ENCODE measurements around the gene SUSD3.

SUSD3 gene

DNA sequence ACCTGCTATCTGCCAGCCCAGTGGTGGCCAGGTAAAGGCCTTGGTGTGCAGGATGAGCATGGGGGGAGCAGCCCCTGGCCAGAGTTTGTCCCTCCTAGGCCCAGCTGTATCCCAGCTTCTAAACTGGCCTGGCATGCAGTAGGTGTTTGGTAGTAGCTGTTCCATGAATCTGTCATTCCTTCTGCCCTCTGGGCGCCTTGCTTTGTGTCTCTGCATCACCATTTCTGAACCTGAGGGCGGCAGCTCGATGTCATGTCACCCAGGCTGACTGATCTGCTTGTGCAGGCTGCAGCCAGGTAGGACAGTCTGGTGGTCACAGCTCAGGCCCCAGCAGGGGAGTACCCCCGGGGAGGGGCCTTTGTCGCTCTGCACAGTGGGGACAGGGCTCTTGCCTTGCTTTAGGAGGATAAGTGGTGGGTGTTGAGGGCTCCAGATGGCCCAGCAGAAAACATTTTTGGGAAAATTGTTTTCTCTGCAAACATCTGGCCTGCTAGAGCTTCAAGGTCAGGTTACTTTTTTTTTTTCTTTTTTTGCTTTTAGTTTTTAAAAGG, 4.6 kb upstream of the SUSD3 start:
- no peak for DNase-seq (ENCODE audit: low read depth)

DNA sequence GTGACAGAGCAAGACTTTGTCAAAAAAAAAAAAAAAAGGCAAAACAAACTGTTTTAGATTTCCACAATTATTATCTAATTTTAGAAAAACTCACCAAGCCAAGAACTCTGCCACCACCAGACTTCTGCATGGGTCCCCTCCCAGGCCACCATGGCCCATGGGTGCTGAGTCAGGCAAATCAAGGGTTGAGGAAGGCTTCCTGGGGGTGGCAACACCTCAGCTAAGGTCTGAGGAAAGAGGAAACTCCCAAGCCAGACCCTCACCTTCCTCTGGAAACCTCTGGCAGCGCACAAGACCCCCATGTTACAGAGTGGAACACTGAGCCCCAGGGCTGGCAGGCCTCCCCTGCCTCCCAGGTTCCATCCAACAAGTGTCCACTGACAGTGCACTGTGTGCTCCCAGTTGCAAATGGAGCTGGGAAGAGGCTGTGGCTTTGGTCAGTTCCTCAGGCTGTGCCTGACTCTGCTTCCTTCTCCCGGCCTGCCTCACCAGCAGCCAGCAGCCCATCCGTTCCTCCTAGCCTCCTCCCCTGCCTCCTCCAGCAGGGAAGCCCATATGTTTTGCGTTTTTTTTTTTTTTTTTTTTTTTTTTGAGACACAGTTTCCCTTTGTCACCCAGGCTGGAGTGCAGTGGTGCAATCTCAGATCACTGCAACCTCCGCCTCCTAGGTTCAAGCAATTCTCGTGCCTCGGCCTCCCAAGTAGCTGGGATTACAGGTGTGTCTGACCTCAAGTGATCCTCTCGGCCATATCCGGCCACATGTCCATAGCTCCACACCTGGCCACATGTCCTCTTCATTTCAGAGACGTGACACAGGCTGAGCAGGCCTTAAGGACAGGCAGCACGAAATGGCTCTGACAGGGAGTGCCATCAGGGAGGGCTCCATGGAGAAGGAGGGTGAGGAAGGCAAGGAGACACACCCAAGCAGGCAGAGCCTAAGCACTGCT, 3.5 kb upstream of the SUSD3 start:
- DNase-seq (ENCODE audit: low read depth) = no peak

DNA sequence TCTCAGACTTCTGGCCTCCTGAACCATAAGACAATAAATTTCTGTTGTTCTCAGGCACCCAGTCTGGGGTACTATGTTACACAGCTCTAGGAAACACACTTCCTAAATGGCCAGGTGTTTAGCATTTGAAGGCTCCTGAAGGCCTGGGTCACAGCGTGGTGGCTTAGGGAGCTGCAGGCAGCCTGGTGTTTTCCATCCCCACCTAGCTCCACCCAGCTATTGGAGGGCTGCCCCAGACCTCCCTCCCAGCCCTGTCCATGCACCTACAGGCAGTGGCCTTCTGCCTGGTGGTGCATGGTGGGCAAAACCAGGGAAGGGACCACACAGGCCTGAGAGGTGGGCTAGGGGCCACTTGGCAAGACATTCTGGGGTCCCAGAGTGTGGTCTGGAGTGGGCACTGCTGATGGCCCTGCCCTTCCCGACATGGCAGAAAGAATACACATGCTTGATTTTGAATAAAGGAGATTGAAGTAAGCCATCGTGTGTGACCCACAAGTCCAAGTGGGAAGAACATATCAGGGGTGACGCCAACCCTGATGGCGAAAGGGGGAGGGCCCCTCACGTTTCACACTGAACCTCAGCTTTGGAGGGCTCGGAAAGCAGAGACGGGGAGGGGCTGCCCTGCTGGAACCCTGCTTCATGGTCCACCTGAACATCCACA, 1.3 kb upstream of the SUSD3 start:
- no peak for DNase-seq (ENCODE audit: low read depth)

DNA sequence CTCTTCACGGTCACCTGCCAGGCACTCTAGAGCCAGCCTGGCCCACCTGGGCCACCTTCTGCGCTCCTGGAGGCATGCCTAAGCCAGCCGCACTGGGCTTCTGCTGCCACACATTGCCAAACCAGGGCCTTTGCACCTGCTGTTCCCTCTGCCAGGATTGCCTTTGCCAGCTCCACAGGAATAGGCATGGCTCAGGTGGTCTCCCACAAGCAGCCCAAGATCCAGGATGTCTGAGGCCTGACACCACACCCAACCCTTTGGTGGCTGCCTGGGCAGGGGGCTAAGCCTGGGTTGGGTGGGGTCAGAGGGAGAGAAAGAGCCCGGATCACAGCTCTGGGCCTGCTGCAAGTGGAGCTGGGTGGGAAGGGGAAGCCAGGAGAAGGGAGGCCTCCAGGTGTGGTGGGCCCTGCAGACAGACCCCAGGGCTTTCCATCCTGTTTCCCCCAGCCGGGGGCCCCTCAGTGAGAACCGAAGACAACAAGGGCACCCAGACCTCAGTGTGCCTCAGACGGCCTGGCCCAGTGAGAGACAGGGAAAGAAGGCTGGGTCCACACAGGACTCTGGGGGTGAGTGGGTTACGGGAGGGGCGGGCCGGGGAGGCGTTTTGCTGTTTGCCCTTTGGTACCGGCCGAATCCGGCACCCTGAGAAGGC, 672 bp upstream of the SUSD3 start:
- no peak for DNase-seq (ENCODE audit: low read depth)

DNA sequence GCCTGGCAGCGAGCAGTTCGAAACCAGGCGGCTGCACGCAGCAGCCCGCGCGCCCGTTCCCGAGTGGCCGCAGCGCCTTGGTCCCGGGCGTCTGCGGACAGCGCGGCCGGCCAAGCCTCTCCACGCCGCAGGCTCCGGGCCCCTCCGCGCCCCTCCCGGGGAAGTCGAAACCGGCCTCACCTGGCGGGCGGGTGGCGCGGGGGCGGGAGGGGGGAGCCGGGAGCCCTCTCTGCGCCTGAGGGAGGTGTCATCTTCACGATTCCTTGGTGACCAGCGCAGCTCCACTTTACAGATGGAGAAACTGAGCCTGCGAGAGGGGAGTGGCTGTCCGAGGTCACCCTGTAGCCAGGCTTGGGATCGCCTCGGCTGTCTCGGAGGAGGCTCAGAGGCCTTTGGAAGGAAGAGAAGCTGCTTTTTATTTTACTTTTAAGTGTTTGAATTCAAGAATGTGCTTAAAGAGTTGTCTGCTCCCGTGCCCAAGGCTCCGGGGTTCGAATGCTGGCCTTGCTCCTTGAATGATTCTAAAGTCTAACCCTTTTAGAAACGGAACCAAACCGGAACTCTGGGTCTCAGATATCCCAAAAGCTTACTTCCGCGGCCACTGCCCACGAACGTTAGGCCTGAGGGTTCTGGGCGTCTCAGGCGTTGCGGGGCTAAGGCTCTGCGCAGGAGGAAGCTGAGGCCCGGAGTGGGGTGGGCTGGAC, 662 bp downstream of the SUSD3 start:
- DNase-seq (ENCODE audit: low read depth) = no peak

DNA sequence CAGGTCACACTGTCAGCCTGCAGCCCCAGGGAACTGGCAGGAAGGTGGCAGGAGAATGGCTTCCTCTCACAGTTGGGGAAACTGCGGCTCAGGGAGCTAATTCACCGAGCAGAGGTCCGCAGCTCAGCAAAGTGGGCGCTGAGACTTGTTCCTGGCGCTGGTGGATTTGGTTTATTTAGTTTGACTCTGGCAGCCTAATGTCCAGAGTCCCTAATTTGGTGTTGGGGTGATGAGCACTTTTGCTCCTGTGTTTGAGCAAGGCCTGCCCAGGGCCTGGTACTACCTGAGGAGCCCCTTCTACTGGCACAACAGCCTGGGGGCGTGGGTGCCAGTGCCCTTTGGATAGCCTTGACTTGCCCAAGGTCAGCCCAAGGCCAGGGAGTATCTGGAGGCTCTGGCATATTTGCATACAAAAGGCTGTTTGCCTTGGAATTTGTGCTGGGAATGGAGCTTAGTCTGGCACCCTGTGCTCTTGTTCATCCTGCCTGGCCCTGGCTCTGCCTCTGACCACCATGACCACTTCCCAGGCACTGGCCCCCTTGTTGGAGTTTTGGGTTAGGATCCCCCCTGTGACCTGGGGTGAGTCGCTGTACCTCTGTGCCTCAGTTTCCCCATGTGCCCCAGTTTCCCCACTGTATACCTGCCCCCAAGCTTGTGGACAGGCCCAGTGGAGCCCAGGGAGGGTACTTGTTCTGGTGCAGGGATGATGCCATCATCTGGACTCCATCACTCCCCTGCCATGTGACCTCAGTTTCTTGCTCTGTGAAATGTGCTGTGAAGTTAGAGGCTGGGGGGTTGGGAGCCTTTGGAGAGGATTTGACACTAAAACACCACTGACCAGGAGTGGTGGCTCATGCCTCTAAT, 1.4 kb downstream of the SUSD3 start:
- DNase-seq (ENCODE audit: low read depth) = no peak

DNA sequence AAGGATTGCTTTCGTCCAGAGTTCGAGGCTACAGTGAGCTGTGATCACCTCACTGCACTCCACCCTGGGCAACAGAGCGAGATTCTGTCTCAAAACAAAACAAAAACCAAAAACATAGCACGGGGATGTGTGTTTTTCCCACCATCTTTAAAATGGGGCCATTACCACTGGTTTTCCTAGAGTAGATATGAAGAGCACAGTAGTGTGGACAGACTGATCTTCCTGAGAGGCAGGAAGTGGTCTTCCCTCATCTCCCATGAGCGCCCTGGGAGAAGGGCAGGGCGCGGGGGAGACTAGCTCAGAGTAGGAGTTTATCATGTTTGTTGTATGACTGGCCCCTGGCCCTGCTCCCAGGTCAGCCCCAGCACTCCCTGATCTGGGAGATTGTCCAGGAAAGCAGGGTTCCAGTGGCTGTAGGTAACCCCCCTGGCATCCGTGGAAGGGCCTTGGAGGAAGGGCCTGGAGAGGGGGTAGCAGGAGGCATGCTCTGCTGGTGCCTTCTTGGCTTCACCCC, 2.3 kb downstream of the SUSD3 start:
- peak; percentile 58 for DNase-seq (ENCODE audit: low read depth)

DNA sequence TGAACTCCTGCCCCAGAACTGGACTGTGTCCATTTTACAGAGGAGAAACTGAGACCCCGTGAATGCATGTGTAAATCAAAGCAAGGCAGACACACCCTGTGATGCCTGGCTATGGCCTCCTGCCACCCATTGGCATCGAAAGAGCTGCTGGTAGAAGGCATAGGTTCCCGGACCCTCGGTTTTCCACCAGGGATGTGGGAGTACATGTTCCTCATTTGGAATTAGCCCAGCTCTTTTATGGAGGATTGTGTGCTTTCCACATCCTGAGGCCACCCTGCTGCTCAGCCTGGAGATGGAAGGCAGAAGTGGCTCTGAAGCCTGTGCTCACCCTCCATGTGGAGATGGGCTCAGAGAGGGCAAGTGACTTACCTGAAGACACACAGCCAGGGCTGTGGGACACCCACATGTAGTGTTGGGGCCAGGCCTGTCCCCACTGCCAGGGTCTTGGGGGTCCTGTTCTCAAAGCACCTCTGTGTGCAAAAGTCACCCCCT, 2.8 kb downstream of the SUSD3 start:
- DNase-seq (ENCODE audit: low read depth) = no peak

DNA sequence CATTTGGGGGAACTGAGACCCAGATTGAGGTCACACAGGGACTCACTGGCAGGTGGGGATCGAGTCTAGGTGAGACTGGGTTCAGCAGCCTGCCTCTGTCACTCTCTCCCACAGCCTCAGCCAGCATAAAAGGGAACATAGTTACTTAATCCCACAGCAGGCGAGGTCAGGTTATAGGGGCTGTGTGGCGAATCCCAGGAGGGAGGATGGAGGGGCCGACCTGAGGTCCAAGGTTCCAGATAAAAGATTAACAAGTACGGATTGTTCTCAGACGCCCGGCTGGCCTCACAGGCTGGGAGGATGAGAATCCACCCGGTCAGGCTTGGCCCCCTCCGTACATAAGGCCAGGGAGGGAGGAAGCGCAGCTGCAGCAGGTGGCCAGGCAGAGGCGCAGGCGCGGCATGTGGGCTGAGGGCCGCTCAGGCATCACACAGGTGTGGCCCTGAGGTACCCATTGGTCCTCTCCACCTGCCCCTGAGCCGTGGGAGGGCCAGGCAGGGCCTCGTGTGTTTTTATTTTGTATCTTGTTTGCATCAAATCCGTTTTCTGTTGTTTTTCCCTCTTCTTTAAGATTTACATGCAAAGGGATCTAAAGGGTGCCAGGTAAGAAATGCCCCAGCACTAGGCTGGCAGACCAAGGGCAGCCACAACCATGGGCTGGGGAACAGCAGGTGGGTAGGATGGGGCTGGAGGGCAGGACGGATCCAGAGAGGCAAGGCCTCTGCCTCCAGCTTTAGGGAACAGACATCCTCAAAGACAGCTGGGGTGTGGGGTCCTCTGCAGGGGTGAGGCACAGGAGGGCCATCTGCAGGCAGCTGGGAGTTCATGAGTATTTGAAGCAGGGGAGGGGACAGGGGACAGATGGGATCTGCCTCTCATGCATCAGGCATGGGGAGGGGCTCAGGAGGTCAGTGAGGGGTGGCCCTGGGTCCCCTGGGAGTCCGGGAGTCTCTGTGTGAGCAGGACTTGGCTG, 3.6 kb downstream of the SUSD3 start:
- DNase-seq (ENCODE audit: low read depth) = no peak

DNA sequence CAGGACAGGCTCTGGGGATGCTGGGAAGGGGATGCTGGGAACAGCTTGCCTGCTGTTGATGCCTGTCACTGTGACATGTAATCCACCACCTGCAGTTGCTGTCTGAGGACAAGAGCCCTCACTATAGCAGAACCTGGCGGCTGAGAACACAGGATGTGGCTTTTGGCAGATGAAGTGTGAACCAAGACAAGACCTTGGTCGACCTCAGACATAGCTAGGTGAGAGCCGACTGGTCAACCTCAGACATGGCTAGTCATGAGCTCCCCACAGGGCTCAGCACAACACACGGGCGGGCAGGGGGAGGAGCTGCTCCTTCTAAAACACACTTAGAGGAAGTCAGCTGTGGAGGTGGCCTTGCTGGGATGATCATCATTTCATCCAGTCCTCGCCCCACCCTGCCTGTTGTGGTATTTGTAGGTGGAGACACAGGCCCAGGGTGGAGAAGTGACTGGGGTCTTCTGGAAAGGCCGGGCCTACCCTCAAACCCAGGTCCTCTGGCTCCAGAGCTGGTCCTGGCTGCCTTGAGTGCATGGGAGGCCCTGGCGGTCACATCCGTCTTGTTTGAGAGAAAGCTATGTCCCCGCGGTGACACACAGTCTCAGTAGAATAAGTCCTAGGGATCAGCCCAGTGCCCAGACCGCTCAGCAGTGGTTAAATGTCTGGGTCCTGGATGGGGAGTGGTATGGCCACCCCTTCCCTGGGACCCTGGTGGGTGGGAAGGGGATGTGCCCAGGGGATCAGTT, 6.1 kb downstream of the SUSD3 start:
- no peak for DNase-seq (ENCODE audit: low read depth)

DNA sequence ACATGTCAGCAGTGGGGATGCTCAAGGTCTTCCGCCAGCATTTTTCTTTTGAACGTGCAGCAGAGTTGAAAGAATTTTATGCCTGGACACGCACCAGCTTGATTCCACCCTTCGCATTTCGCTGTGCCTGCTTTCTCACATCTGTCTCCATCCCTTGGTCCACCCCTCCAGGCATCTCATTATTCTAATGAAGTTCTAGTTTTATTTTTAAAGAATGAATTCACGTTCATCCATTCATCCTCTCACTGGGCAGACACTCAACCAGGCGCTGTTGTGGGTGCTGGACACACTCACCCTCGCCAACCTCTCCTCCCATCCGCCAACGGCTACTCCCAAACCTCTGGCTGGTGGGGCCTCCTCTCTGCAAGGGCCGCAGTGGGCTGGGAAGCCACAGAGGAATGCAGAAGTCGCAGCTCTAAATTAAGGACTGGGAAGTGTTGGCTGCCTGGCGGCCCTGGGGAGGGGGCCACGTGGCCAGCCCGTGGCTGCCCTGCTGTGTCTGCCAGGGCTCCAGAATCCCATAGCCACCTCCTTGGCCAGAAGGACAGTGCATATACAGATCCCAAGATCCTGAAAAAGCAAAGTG, 6.7 kb downstream of the SUSD3 start:
- DNase-seq (ENCODE audit: low read depth) = no peak

DNA sequence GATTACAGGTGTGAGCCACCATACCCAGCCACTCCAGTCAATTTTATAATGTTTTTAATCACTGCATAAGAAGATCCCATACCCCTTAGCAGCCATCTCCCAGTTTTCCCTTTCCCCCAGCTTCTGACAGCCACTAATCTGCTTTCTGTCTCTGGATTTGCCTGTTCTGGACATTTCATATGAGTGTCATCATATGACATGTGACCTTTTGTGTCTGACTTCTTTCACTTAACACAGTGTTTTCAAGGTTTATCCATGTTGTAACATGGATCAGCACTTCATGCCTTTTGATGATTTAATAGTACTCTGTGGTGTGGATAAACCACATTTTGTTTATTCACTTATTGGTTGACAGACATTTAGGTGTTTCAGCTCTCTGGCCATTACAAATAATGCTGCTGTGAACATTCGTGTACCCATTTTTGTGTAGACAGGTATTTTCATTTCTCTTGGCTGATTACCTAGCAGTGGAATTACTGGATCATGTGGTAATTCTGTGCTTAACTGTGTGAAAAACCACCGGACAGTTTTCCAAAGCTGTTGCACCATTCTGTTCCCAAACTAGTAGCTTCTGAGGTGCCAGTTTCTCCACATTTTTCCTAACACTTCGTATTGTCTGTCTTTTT, 8.6 kb downstream of the SUSD3 start:
- DNase-seq (ENCODE audit: low read depth) = no peak

DNA sequence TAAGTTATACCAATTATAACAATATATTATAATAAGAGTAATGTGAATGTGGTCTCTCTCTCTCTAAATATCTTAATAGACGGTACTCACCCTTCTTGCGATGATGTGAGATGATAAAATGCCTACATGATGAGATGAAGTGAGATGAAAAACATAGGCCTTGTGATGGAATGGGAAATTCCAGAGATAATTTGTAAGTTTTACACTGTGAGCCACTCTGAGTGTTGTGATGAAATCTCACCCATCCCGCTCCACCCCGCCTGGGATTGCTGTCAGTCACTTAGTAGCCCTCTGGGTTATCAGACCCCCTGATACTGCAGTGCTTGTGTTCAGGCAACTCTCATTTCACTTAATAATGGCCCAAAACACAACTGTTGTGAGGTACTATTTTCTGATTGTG, 10.5 kb downstream of the SUSD3 start:
- DNase-seq (ENCODE audit: low read depth) = no peak

DNA sequence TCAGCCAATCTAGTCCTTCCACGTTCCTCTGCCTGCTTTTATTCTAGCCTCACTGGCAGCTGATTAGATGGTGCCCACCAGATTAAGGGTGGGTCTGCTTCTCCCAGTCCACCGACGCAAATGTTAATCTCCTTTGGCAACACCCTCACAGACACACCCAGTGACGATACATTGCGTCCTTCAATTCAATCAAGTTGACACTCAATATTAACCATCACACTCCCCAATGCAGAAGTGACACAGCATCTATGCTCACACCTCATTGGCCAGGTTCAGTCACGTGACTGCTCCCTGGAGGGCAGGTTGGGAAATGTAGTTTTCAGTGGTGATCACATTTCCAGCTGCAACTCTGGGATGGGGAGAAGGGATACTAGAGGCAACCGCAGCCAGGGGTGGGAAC, 13.0 kb downstream of the SUSD3 start:
- DNase-seq (ENCODE audit: low read depth) = peak; percentile 58

DNA sequence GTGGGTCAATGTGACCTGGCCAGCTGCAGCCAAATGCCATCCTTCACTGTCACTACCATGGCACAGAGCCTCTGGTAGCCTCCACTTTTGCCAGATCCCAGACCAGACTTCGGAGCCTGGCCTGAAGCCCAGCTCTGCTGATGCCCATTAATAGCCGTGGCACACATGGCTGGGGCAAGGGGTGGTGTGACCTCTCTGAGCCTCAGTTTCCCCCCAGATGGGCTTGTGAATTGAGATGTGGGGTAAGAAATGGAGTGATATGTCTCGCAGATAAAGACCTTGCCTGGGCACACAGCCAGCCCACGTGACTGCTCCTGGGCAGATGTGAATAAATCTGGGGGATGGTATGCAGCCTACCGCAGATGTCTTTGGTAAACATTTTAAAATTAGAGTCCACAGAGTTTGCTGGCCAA, 13.9 kb downstream of the SUSD3 start:
- DNase-seq (ENCODE audit: low read depth) = no peak

DNA sequence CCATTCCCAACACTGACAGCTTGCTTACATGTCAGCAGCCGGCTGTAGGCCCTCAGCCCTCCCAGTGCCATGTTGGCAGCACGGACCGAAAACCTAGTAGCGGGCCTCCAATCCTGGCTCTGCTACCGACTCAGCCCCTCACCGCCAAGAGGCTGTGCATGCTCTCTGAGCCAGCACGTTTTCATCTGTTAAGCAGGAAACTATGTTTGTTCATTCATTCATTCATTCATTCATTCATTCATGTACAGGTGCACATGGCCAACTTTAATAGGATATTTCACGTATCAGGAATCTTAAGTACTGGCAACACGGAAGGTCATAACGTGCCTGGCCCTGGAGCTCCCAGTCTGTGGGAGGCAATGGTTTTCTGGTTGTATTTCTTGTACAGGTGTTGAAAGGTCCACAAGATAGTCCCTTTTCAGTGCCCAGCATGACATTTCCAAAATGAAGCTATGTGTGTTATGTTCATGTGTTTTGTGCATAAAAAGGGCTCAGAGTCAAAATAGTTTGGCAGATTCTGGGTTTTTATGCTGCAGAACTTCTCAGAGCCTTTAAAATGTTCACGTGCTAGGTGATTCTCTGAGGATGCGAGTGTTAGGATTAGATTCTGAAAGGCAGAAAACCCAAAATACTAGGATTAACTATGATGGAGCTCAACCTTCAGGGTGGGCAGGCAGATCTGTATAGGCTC, 17.7 kb downstream of the SUSD3 start:
- no peak for DNase-seq (ENCODE audit: low read depth)

DNA sequence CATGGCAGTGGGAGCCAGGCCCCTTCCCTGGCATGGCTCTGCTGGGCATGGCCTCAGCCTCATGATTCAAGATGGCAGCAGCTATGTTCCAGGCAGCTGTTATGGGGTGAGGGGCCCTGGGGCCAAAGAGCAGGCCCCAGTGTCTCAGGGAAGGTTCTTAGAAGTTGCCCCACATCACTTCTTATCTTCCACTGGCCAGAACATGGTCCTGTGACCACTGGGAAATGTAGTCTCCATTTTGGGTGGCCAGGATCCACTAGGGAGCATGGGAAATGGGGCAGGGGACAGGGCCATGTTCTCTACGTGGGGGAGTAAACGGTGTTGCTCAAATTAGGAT, 18.3 kb downstream of the SUSD3 start:
- no peak for DNase-seq (ENCODE audit: low read depth)

Measured in ELR (cell line).